NT2/D1 (cell line): ENCODE measurements around the gene CCDC185.

Experiments used
- DNase-seq: peaks from one replicate; pipeline ENCODE4 v3.0.0-alpha.2; 2011; ENCODE audit warnings: low read depth, low spot score
- H3K27me3 ChIP-seq: 2 replicates; pipeline ENCODE4 v1.6.0; 2011; ENCODE audit warnings: mild to moderate bottlenecking; ENCODE audit not compliant: insufficient read length, insufficient read depth
- H3K36me3 ChIP-seq: 2 replicates; pipeline ENCODE4 v1.6.1; 2011; ENCODE audit warnings: mild to moderate bottlenecking, low read length, mixed read lengths; ENCODE audit not compliant: insufficient read depth, insufficient read length
- H3K4me1 ChIP-seq: 2 replicates; pipeline ENCODE4 v1.5.1; 2011; ENCODE audit not compliant: insufficient read depth, insufficient read length
- H3K4me3 ChIP-seq: 2 replicates; pipeline ENCODE4 v1.5.1; 2011; ENCODE audit warnings: low read depth; ENCODE audit not compliant: insufficient read length
- H3K9ac ChIP-seq: 2 replicates; pipeline ENCODE4 v1.6.0; 2011; ENCODE audit warnings: low read depth; ENCODE audit not compliant: insufficient read length
- H3K9me3 ChIP-seq: 2 replicates; pipeline ENCODE4 v1.5.1; 2011; ENCODE audit warnings: mild to moderate bottlenecking, low read length; ENCODE audit not compliant: insufficient read depth
- SUZ12 ChIP-seq: IDR thresholded peaks from 2 replicates; pipeline ENCODE4 v1.6.1; 2011; ENCODE audit not compliant: insufficient read length, insufficient read depth; ENCODE audit errors: extremely low read depth
- YY1 ChIP-seq: IDR thresholded peaks from 2 replicates; pipeline ENCODE4 v1.6.1; 2011; ENCODE audit not compliant: insufficient read length, insufficient read depth
- ZNF274 ChIP-seq: IDR thresholded peaks from 2 replicates; pipeline ENCODE4 v1.6.1; 2011; ENCODE audit warnings: mild to moderate bottlenecking, low read depth, low read length

The CCDC185 gene

DNA sequence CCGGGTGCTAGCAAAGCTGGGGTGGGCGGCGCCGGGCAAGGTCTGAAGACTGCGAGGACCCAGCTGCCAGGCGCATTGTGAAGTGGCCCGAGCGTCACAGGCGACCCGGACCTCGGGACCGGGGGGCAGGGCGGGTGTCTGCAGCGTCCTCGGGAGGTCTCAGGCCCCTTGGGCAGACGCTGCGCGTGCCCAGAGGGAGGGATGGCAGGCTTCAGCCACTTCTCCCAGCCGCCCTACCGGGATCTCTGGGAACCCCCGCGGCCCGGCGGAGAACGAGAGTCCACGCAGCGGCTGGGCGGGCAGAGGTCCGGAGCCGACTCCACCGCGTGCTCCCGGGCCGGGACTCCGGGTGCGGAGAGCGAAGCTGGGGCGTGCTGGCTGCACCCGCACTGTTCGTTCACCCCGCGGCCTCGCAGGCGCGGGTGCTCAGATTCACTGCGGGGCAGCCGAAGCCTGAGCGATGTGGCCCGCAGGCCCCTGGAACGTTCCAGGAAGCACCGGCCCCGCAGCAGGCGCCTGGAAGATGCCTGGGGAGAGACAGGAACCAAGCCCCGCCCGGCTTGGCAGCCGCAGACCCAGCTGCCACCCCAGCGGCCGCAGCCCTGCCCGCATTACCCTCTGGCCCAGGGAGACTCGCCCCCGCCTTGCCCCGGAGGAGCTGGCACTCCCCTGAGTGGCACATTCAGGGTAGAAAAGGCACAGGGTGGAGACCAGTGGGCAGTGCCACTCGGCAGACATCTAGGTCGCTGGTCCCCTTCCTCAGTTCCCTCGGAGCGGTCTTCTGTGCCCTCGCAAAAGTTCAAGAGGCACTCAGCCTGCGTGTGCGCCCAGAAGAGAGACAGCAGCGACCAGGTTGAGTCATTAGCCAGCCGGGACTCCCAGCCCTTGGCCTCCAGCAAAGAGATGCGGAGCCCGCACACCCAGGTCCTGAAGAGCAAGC is at the start of gene CCDC185:
Gene CCDC185 (plus strand): TSS at position 141 of the 940 bp plus-strand sequence. CDS start 61 bp downstream, at position 202.
- Histone ChIP-seq H3K9ac (no peak within 1 kb of the TSS), H3K36me3 (no peaks in the 10 kb centered on the region), H3K4me3 (no peak within 1 kb of the TSS), H3K4me1 (no peaks in the 10 kb centered on the region), H3K9me3 (peaks cover 8% of the 10 kb centered on the region; the same call in 1 of the 2 replicates), H3K27me3 (no peaks in the 10 kb centered on the region)
- DNase-seq = no peak
- TF ChIP-seq SUZ12 = no peak
- no peak for TF ChIP-seq ZNF274
- TF ChIP-seq YY1 = no peak

DNA sequence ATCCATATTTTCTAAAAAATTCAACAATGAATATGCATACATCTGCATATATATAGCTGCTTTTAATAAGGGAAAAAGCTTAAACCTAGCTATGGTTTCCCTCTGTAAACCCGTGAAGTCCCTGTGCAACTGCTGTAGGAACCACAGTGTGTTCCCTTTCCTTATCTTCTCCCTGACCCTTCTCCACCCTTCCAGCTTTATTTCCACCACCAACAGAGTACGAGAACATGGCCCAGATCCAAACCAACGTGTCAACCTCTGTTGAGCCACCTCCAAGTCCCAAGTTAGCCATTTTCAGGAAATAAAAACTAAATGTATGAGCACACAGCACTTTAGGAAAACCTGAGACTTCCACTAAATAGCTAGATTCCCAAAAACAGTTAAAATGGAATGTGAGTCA is 49.5 kb upstream of the CCDC185 start:
- no peak overlapping the region for H3K9ac ChIP-seq
- H3K9me3 ChIP-seq = no peaks in the 10 kb centered on the region
- no peaks in the 10 kb centered on the region for H3K27me3 ChIP-seq
- no peak overlapping the region for H3K4me3 ChIP-seq
- DNase-seq = no peak
- peaks cover 17% of the 10 kb centered on the region for H3K4me1 ChIP-seq
- TF ChIP-seq ZNF274 = no peak
- no peak for TF ChIP-seq SUZ12
- TF ChIP-seq YY1 = no peak
- no peaks in the 10 kb centered on the region for H3K36me3 ChIP-seq

DNA sequence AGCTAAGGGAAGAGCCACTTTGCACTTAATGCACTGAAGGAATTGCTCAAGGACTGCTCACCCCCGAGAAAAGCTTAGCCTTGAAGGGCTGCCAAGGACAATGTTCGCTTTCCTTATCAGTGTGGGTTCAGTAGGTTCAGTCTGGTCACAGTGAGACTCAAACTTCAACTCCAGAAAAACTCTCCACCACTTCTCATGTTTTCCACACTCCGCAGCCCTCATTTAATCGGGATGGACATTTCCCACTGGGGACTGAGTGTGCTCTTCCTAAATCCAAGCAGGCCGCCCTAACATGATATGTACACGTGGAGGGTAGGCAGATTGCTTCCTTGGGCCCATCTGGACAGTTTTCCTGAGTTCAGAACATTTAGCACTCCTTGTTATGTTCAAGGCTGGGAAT is 48.7 kb upstream of the CCDC185 start:
- H3K4me1 ChIP-seq = peaks cover 13% of the 10 kb centered on the region
- no peak for DNase-seq
- no peak overlapping the region for H3K4me3 ChIP-seq
- no peaks in the 10 kb centered on the region for H3K27me3 ChIP-seq
- H3K36me3 ChIP-seq = no peaks in the 10 kb centered on the region
- H3K9me3 ChIP-seq = no peaks in the 10 kb centered on the region
- TF ChIP-seq ZNF274 = no peak
- TF ChIP-seq SUZ12 = no peak
- TF ChIP-seq YY1 = no peak
- H3K9ac ChIP-seq = no peak overlapping the region

DNA sequence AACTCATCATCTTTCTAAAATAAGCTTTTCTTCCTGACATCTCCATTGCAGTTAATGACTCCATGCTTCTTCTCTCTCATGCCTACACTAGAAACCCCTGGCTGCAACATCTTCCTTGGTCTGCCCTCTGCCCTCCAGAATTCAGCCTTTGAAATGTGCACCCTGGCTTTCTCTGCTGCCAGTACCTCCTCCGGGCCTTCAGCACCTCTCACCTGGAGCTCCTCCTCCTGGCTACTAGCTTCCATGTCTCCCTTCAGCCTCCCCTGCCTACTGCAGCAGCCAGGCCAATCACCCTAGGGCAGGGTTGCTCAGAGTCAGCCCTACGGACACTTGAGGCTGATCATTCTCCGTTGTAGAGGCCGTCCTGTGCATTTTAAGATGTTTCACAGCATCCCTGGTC is 47.5 kb upstream of the CCDC185 start:
- no peaks in the 10 kb centered on the region for H3K27me3 ChIP-seq
- no peaks in the 10 kb centered on the region for H3K9me3 ChIP-seq
- H3K4me3 ChIP-seq = no peak overlapping the region
- no peak for TF ChIP-seq ZNF274
- no peak for TF ChIP-seq YY1
- no peak for TF ChIP-seq SUZ12
- no peak overlapping the region for H3K9ac ChIP-seq
- H3K36me3 ChIP-seq = no peaks in the 10 kb centered on the region
- H3K4me1 ChIP-seq = peaks cover 5% of the 10 kb centered on the region
- no peak for DNase-seq

DNA sequence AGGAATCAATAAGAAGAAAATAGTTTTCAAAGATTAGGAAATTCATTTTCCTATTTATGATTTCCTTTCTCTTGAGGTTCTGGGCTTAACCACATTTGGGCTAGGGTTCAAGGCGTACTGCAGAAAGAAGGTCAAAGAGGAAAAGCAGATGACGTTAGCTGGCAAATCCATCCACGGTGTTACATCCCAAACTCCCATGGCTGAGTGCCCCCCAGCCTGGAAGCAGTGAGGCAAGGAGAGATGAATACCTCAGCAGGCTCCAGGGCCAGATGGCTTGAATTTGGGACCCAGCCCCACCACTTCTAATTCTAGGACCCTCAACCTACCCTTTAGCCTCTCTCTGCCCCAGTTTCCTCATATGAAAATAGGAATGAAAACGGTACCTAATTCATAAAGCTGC is 46.9 kb upstream of the CCDC185 start:
- H3K4me3 ChIP-seq = no peak overlapping the region
- peaks cover 2% of the 10 kb centered on the region for H3K4me1 ChIP-seq
- no peaks in the 10 kb centered on the region for H3K9me3 ChIP-seq
- no peaks in the 10 kb centered on the region for H3K27me3 ChIP-seq
- no peak for DNase-seq
- no peak for TF ChIP-seq YY1
- TF ChIP-seq SUZ12 = no peak
- TF ChIP-seq ZNF274 = no peak
- no peaks in the 10 kb centered on the region for H3K36me3 ChIP-seq
- no peak overlapping the region for H3K9ac ChIP-seq

DNA sequence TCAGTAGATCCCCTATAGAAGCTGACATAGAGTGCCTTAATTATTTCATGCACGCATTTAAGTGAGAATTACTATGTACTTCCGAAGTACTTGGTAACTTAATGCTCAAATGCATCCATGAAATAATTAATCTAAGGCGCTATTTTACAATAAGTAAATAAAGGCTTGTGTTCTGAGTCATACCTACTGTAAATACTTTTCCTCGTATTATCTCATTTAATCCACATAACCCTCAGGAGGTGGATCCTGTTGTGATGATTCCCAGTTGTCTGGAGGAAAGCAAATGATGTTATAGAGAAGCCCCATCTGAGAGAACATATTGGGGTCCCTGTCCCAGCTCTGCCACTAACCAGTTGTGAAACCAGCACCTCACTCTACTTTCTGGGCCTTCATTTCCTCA is 45.6 kb upstream of the CCDC185 start:
- no peak for DNase-seq
- H3K4me1 ChIP-seq = peaks cover 7% of the 10 kb centered on the region
- H3K36me3 ChIP-seq = no peaks in the 10 kb centered on the region
- H3K4me3 ChIP-seq = no peak overlapping the region
- TF ChIP-seq YY1 (no peak), ZNF274 (no peak), SUZ12 (no peak)
- no peaks in the 10 kb centered on the region for H3K9me3 ChIP-seq
- H3K27me3 ChIP-seq = no peaks in the 10 kb centered on the region
- H3K9ac ChIP-seq = no peak overlapping the region

DNA sequence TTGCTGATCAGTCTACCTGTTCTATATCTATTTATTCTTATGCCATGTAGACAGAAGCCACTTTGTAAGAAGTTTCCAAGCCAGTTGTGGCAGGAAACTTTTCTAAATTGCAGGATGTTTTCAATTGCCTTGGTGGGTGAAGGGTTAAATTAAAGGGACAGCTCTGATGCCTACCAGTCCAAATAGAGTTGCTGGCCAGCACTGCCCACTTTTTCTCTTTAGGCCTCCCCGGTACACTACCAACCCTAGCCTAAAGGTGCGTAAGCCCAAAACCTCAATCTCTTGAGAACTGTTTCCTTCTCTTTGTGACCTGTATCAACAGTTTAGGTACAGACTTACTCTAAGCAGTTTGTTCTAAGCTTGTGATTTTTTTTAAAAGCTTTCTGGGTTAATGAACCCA is 44.8 kb upstream of the CCDC185 start:
- Histone ChIP-seq H3K27me3 (no peaks in the 10 kb centered on the region), H3K4me1 (peaks cover 8% of the 10 kb centered on the region), H3K9me3 (no peaks in the 10 kb centered on the region), H3K36me3 (no peaks in the 10 kb centered on the region), H3K4me3 (no peak overlapping the region), H3K9ac (no peak overlapping the region)
- no peak for TF ChIP-seq ZNF274
- no peak for TF ChIP-seq YY1
- no peak for TF ChIP-seq SUZ12
- no peak for DNase-seq
